Smooth muscle cell (in vitro differentiated cells): ENCODE data around the gene CYREN. TPM values are rescaled to one million over a fixed set of nuclear protein-coding genes. Genes with fewer than 3 reads are reported as not detected.

Experiments
- DNase-seq: peaks from one replicate; lab custom pipeline; 2025; ENCODE audit not compliant: unreplicated experiment; lab: John Stamatoyannopoulos, UW
- H2AFZ ChIP-seq: fragments of 200-600 bp; sonication (generic); 2 replicates; pipeline ENCODE4 v1.6.0; 2016; ENCODE audit warnings: antibody characterized with exemption, low read depth, mild to moderate bottlenecking
- H3F3A ChIP-seq: fragments of 200-600 bp; sonication (generic); 2 replicates; pipeline ENCODE4 v1.6.0; 2017; ENCODE audit warnings: antibody characterized with exemption, low read depth
- H3K27ac ChIP-seq: fragments of 200-600 bp; sonication (generic); 2 replicates; pipeline ENCODE4 v1.5.1; 2016; ENCODE audit warnings: low read depth, mild to moderate bottlenecking
- H3K27me3 ChIP-seq: fragments of 200-600 bp; sonication (generic); 2 replicates; pipeline ENCODE4 v1.6.1; 2016; ENCODE audit warnings: low read depth, mild to moderate bottlenecking
- H3K36me3 ChIP-seq: fragments of 200-600 bp; sonication (generic); 2 replicates; pipeline ENCODE4 v1.5.1; 2016; ENCODE audit warnings: low read depth
- H3K4me1 ChIP-seq: fragments of 200-600 bp; sonication (generic); 2 replicates; pipeline ENCODE4 v1.5.1; 2016; ENCODE audit warnings: low read depth
- H3K4me2 ChIP-seq: fragments of 200-600 bp; sonication (generic); 2 replicates; pipeline ENCODE4 v1.6.0; 2016; ENCODE audit warnings: mild to moderate bottlenecking
- H3K4me3 ChIP-seq: fragments of 200-600 bp; sonication (generic); 2 replicates; pipeline ENCODE4 v1.5.1; 2016; ENCODE audit warnings: mild to moderate bottlenecking
- H3K79me2 ChIP-seq: fragments of 200-600 bp; sonication (generic); 2 replicates; pipeline ENCODE4 v1.6.0; 2016; ENCODE audit warnings: low read depth, mild to moderate bottlenecking
- H3K9ac ChIP-seq: fragments of 200-600 bp; sonication (generic); 2 replicates; pipeline ENCODE4 v1.6.0; 2016; ENCODE audit warnings: low read depth
- H3K9me3 ChIP-seq: fragments of 200-600 bp; sonication (generic); replicated peaks from 2 replicates; pipeline ENCODE4 v1.5.1; 2016; ENCODE audit warnings: low read depth
- H4K20me1 ChIP-seq: fragments of 200-600 bp; sonication (generic); 2 replicates; pipeline ENCODE4 v1.6.0; 2016; ENCODE audit warnings: low read depth
- CTCF ChIP-seq: fragments of 200-600 bp; sonication (generic); IDR thresholded peaks from 2 replicates; pipeline ENCODE4 v1.5.1; 2017; ENCODE audit warnings: borderline replicate concordance, mild to moderate bottlenecking, antibody characterized with exemption; ENCODE audit not compliant: insufficient read depth, poor library complexity, severe bottlenecking
- WGBS: methylation state at CpG from one replicate; pipeline ENCODE4 v1.1.7; 2016; ENCODE audit warnings: low lambda C conversion rate; 5-methylcytosine and 5-hydroxymethylcytosine counted together
- polyA plus RNA-seq: library from polyadenylated mRNA; unstranded; fragments of >200 nt; fragmentation: Nextera tagmentation; extraction: Ambion mirVana; gene quantifications from 2 replicates; pipeline ENCODE4 v1.2.1, GENCODE V29; 2016
- total RNA-seq: library from RNA; depleted of rRNA; stranded (reverse); fragments of >200 nt; gene quantifications from 2 replicates; pipeline ENCODE4 v1.2.3, GENCODE V29; 2014

The CYREN gene
- total and polyA plus RNA-seq, 2 experiments from 2014 or later, result 33.4 to 38.2 TPM

GRCh38 chr7:135204341-135204749 is 33.8 kb upstream of the CYREN start:
- H3K4me1 ChIP-seq, result no peaks in the 10 kb centered on the region
- H3K9me3 ChIP-seq, result no peaks in the 10 kb centered on the region
- DNase-seq, result no peak
- no peak overlapping the region for H3K9ac ChIP-seq
- WGBS, result 91% methylated on average over 6 of the region's 6 CpGs
- no peaks in the 10 kb centered on the region for H3K27me3 ChIP-seq
- H2AFZ ChIP-seq, result no peak overlapping the region
- H3K4me2 ChIP-seq, result no peak overlapping the region
- H4K20me1 ChIP-seq, result no peaks in the 10 kb centered on the region
- H3K79me2 ChIP-seq, result no peaks in the 10 kb centered on the region
- no peak for TF ChIP-seq CTCF
- peak overlapping the region; percentile 10 for H3K27ac ChIP-seq
- no peaks in the 10 kb centered on the region for H3F3A ChIP-seq
- H3K36me3 ChIP-seq, result no peaks in the 10 kb centered on the region
- H3K4me3 ChIP-seq, result no peak overlapping the region

DNA sequence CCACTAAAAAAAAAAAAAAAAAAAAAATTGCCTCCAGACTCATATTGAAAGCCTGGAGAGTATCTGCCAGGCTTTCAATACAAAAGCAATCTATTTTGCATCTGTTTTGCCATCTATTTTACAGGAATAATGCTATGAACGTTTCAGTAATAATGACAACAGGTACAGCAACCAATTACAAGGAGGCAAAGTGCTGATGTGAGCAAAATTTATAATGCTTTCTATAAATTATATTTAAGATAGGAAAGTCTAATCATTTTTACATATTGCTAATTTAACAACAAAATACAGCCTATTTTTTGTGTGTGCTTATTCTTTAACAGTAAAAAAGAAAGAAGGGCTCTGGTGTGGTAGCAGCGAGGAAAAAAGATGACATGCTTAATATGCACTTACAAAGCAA is 30.8 kb upstream of the CYREN start:
- Histone ChIP-seq H3K4me3 (no peak overlapping the region), H3K27ac (no peak overlapping the region), H3K4me1 (no peaks in the 10 kb centered on the region), H4K20me1 (no peaks in the 10 kb centered on the region), H3K9ac (no peak overlapping the region), H3K27me3 (no peaks in the 10 kb centered on the region), H3K36me3 (no peaks in the 10 kb centered on the region), H3F3A (no peaks in the 10 kb centered on the region), H3K9me3 (no peaks in the 10 kb centered on the region), H3K4me2 (no peak overlapping the region), H3K79me2 (no peaks in the 10 kb centered on the region), H2AFZ (no peak overlapping the region)
- no peak for DNase-seq
- WGBS, result 89% methylated on average over 2 of the region's 2 CpGs
- TF ChIP-seq CTCF, result no peak

DNA sequence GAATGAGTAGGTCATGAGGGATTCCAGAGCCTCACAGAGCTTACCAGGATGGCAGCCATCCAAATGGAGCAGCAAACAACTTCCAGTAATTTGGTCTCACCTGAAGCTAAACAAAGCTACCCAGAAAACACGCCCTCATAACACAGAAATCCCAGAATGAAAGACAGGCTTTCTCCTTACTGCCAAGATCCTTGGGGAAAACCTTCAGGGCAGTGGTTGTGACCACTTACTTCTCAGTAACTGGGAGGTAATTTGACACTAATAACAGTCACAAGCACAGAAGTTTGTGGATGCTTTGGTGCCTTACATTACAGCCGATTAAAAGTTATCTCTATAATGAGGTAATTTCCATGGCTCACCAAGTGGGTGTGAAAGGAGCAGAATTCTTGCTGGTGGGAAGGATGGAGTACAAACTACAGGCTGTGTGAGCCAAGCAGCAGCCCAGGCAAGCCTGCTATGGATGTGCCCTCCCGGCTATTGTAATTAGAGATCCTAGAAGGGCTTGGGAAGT is 30.4 kb upstream of the CYREN start:
- H3K27ac ChIP-seq, result no peak overlapping the region
- no peak for DNase-seq
- no peaks in the 10 kb centered on the region for H3K79me2 ChIP-seq
- no peak overlapping the region for H3K9ac ChIP-seq
- no peak overlapping the region for H3K4me3 ChIP-seq
- 83% methylated on average over 3 of the region's 3 CpGs for WGBS
- no peaks in the 10 kb centered on the region for H3K36me3 ChIP-seq
- no peaks in the 10 kb centered on the region for H4K20me1 ChIP-seq
- no peaks in the 10 kb centered on the region for H3K27me3 ChIP-seq
- H3K4me1 ChIP-seq, result no peaks in the 10 kb centered on the region
- TF ChIP-seq CTCF, result no peak
- no peaks in the 10 kb centered on the region for H3F3A ChIP-seq
- H3K4me2 ChIP-seq, result no peak overlapping the region
- no peak overlapping the region for H2AFZ ChIP-seq
- no peaks in the 10 kb centered on the region for H3K9me3 ChIP-seq

GRCh38 chr7:135199439-135199838 is 28.9 kb upstream of the CYREN start:
- Histone ChIP-seq H3K27ac (no peak overlapping the region), H3K27me3 (no peaks in the 10 kb centered on the region), H3K36me3 (no peaks in the 10 kb centered on the region), H3F3A (no peaks in the 10 kb centered on the region), H3K9me3 (no peaks in the 10 kb centered on the region), H3K9ac (no peak overlapping the region), H4K20me1 (no peaks in the 10 kb centered on the region), H3K4me3 (no peak overlapping the region), H3K4me2 (no peak overlapping the region), H2AFZ (no peak overlapping the region), H3K4me1 (no peaks in the 10 kb centered on the region), H3K79me2 (no peaks in the 10 kb centered on the region)
- TF ChIP-seq CTCF, result no peak
- no peak for DNase-seq
- WGBS, result 96% methylated on average over 4 of the region's 4 CpGs
